ENCODE measurements around the gene DBP.

DNA sequence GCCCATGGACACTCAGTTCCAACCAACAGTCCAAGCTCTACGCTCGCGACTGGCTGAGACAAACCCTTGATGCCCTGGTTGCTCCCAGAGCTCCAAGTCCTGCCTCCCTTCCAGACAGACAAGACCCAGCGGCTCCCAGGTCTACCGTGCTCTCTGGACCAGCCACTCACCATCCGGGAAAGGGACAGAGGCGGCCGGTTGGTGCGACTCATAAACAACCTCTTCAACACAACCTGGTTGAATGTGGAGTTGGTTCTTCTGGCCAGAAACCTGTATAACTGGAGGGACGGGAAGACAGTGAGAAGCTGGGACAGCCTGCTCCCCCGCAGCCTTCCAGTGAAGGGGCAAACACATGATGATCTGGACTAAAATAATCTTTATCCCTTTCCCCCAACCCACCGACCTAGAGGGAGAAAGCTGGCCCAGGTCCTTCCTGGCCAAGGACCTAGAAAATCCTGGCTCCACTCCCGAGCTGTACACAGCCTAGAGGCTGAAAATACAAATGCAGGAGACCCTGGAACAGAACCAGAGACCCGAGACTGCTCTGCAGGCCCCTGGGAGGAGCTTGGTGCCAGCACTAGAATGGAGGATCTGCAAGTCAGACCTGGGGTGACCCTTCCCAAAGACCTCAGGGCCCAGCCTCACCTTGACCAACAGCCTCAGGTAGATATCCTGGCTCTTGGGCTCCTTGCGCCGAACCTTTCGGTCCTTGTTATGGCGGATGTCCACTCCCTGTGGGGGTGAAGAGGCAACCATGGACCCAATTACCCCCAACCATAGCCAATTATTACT, 19.8 kb downstream of the DBP start:
- no peak for TF ChIP-seq YY1 (IDR thresholded peaks at IDR 0.05; ENCODE audit: insufficient read depth, insufficient read length)
- no peak for TF ChIP-seq ZNF274 (IDR thresholded peaks at IDR 0.05; ENCODE audit: low read depth, low read length)
- TF ChIP-seq SUZ12 (IDR thresholded peaks at IDR 0.05; ENCODE audit: extremely low read depth, insufficient read depth, insufficient read length), result no peak

Data from NT2/D1 (cell line).